IPS-18c (cell line): Measurements from ENCODE around the gene CCDC88B.

ENCODE experiments used
- H3K4me3 ChIP-seq: 2 replicates; pipeline ENCODE4 v1.7.0; 2013; ENCODE audit warnings: low read depth, mild to moderate bottlenecking, low read length, moderate library complexity; ENCODE audit not compliant: insufficient read depth
- H3K9me3 ChIP-seq: one replicate; pipeline ENCODE4 v1.6.1; 2013; ENCODE audit warnings: mild to moderate bottlenecking, low read length, moderate library complexity; ENCODE audit not compliant: control insufficient read depth, insufficient read depth

The CCDC88B gene

GRCh38 chr11:64339754-64340408, at the start of gene CCDC88B:
Gene CCDC88B (plus strand): TSS chr11:64340204. CDS start chr11:64340267, 63 bp downstream.
- H3K9me3 ChIP-seq, result no peaks in the 10 kb centered on the region
- H3K4me3 ChIP-seq, result peak within 1 kb of the TSS; percentile 63

GRCh38 chr11:64290352-64291261, 49.4 kb upstream of the CCDC88B start:
- peak overlapping the region; percentile 46; the same call in 1 of the 2 replicates for H3K4me3 ChIP-seq

GRCh38 chr11:64291262-64291751, 48.7 kb upstream of the CCDC88B start, which contains the start of gene KCNK4:
Gene KCNK4 (plus strand): TSS chr11:64291302. CDS start chr11:64293019, 1,717 bp downstream.
- no peaks in the 10 kb centered on the region for H3K9me3 ChIP-seq
- peak within 1 kb of the TSS; percentile 46 for H3K4me3 ChIP-seq

More at GRCh38 chr11:64290352-64291261, 49.4 kb upstream of the CCDC88B start:
- H3K9me3 ChIP-seq, result no peaks in the 10 kb centered on the region

- Histone ChIP-seq H3K9me3 (no peaks in the 10 kb centered on the region), H3K4me3 (peak overlapping the region; percentile 46)
Observed at GRCh38 chr11:64291752-64292459, 48.1 kb upstream of the CCDC88B start.

- Histone ChIP-seq H3K4me3 (peak overlapping the region; percentile 46), H3K9me3 (no peaks in the 10 kb centered on the region)
Observed at GRCh38 chr11:64292460-64293254, 47.3 kb upstream of the CCDC88B start.

GRCh38 chr11:64294774-64295173, 45.2 kb upstream of the CCDC88B start:
- H3K4me3 ChIP-seq, result no peak overlapping the region
- peaks cover 2% of the 10 kb centered on the region for H3K9me3 ChIP-seq

- no peak overlapping the region for H3K4me3 ChIP-seq
- H3K9me3 ChIP-seq, result peaks cover 2% of the 10 kb centered on the region
Observed at GRCh38 chr11:64295760-64296159, 44.2 kb upstream of the CCDC88B start.

- Histone ChIP-seq H3K9me3 (peaks cover 2% of the 10 kb centered on the region), H3K4me3 (no peak overlapping the region)
Observed at GRCh38 chr11:64296236-64296635, 43.8 kb upstream of the CCDC88B start.

- Histone ChIP-seq H3K9me3 (peaks cover 2% of the 10 kb centered on the region), H3K4me3 (no peak overlapping the region)
Observed at GRCh38 chr11:64296830-64297698, 42.9 kb upstream of the CCDC88B start.

GRCh38 chr11:64297699-64298358, 42.2 kb upstream of the CCDC88B start:
- Histone ChIP-seq H3K9me3 (peaks cover 2% of the 10 kb centered on the region), H3K4me3 (no peak overlapping the region)

- peak overlapping the region; percentile 43 for H3K4me3 ChIP-seq
Observed at GRCh38 chr11:64298966-64299846, 40.8 kb upstream of the CCDC88B start.

GRCh38 chr11:64299847-64300648, 40.0 kb upstream of the CCDC88B start, which contains the start of gene CATSPERZ:
Gene CATSPERZ (plus strand): TSS chr11:64300358. CDS start chr11:64300411, 53 bp downstream.
- H3K9me3 ChIP-seq, result peaks cover 2% of the 10 kb centered on the region

More at GRCh38 chr11:64298966-64299846, 40.8 kb upstream of the CCDC88B start:
- H3K9me3 ChIP-seq, result peaks cover 2% of the 10 kb centered on the region

GRCh38 chr11:64303109-64304031, 36.6 kb upstream of the CCDC88B start:
- Histone ChIP-seq H3K9me3 (no peaks in the 10 kb centered on the region), H3K4me3 (no peak overlapping the region)

More at GRCh38 chr11:64299847-64300648, 40.0 kb upstream of the CCDC88B start, which contains the start of gene CATSPERZ:
- H3K4me3 ChIP-seq, result peak within 1 kb of the TSS; percentile 43
